ENCODE results near the gene TCEAL9.

The TCEAL9 gene

GRCh38 chrX:103396660-103397059 lies 40.4 kb downstream of the TCEAL9 start:
- Histone ChIP-seq H3K27ac (ENCODE audit: low read depth, low read length) (no peak overlapping the region), H3K4me1 (ENCODE audit: control insufficient read depth, insufficient read depth, low read length) (no peaks in the 10 kb centered on the region), H3K9ac (ENCODE audit: low read depth, low read length) (no peak overlapping the region), H3K9me3 (ENCODE audit: control insufficient read depth, insufficient read depth, low read length) (no peaks in the 10 kb centered on the region), H3K36me3 (ENCODE audit: control insufficient read depth, insufficient read depth, low read length) (no peaks in the 10 kb centered on the region), H3K4me3 (ENCODE audit: low read depth, low read length) (no peak overlapping the region), H3K27me3 (ENCODE audit: control insufficient read depth, insufficient read depth, low read length) (peaks cover 49% of the 10 kb centered on the region)

DNA sequence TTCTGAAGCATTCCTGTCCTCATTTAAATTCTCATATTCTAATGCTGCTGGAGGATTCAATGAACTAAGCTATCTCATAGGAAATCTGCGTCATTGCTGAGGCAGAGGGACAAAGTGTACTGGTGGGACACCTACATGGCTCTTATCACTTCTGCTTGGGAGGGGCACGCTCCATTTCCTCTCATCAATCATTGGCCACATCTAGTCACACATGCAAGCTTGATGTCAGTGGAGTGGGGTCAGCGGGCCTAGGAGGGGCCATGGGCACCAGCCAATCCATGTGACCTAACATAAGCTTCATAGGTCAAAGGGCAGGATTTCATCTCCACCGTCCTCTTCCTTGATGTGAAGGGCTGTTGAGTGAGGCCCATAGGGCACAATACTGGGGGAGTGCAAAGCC lies 41.4 kb downstream of the TCEAL9 start:
- H3K9ac ChIP-seq (ENCODE audit: low read depth, low read length), result no peak overlapping the region

GRCh38 chrX:103398421-103398864 lies 42.1 kb downstream of the TCEAL9 start:
- H3K4me3 ChIP-seq (ENCODE audit: low read depth, low read length), result no peak overlapping the region
- H3K27me3 ChIP-seq (ENCODE audit: control insufficient read depth, insufficient read depth, low read length), result peaks cover 65% of the 10 kb centered on the region
- H3K9ac ChIP-seq (ENCODE audit: low read depth, low read length), result no peak overlapping the region
- no peak overlapping the region for H3K27ac ChIP-seq (ENCODE audit: low read depth, low read length)
- no peaks in the 10 kb centered on the region for H3K9me3 ChIP-seq (ENCODE audit: control insufficient read depth, insufficient read depth, low read length)
- H3K4me1 ChIP-seq (ENCODE audit: control insufficient read depth, insufficient read depth, low read length), result no peaks in the 10 kb centered on the region
- no peaks in the 10 kb centered on the region for H3K36me3 ChIP-seq (ENCODE audit: control insufficient read depth, insufficient read depth, low read length)

More for the DNA sequence above, 41.4 kb downstream of the TCEAL9 start:
- H3K36me3 ChIP-seq (ENCODE audit: control insufficient read depth, insufficient read depth, low read length), result no peaks in the 10 kb centered on the region
- no peaks in the 10 kb centered on the region for H3K4me1 ChIP-seq (ENCODE audit: control insufficient read depth, insufficient read depth, low read length)
- no peak overlapping the region for H3K4me3 ChIP-seq (ENCODE audit: low read depth, low read length)
- H3K9me3 ChIP-seq (ENCODE audit: control insufficient read depth, insufficient read depth, low read length), result no peaks in the 10 kb centered on the region
- H3K27me3 ChIP-seq (ENCODE audit: control insufficient read depth, insufficient read depth, low read length), result peaks cover 59% of the 10 kb centered on the region
- H3K27ac ChIP-seq (ENCODE audit: low read depth, low read length), result no peak overlapping the region

- no peak overlapping the region for H3K27ac ChIP-seq (ENCODE audit: low read depth, low read length)
- H3K36me3 ChIP-seq (ENCODE audit: control insufficient read depth, insufficient read depth, low read length), result no peaks in the 10 kb centered on the region
- peaks cover 3% of the 10 kb centered on the region for H3K4me1 ChIP-seq (ENCODE audit: control insufficient read depth, insufficient read depth, low read length)
- H3K4me3 ChIP-seq (ENCODE audit: low read depth, low read length), result no peak overlapping the region
- H3K9me3 ChIP-seq (ENCODE audit: control insufficient read depth, insufficient read depth, low read length), result no peaks in the 10 kb centered on the region
- H3K9ac ChIP-seq (ENCODE audit: low read depth, low read length), result no peak overlapping the region
- peaks cover 58% of the 10 kb centered on the region for H3K27me3 ChIP-seq (ENCODE audit: control insufficient read depth, insufficient read depth, low read length)
Measured at GRCh38 chrX:103399744-103400143, 43.4 kb downstream of the TCEAL9 start.

GRCh38 chrX:103400931-103401330 lies 44.6 kb downstream of the TCEAL9 start:
- Histone ChIP-seq H3K4me1 (ENCODE audit: control insufficient read depth, insufficient read depth, low read length) (peaks cover 8% of the 10 kb centered on the region), H3K9me3 (ENCODE audit: control insufficient read depth, insufficient read depth, low read length) (no peaks in the 10 kb centered on the region), H3K27ac (ENCODE audit: low read depth, low read length) (no peak overlapping the region), H3K4me3 (ENCODE audit: low read depth, low read length) (no peak overlapping the region), H3K36me3 (ENCODE audit: control insufficient read depth, insufficient read depth, low read length) (no peaks in the 10 kb centered on the region), H3K27me3 (ENCODE audit: control insufficient read depth, insufficient read depth, low read length) (peaks cover 61% of the 10 kb centered on the region), H3K9ac (ENCODE audit: low read depth, low read length) (no peak overlapping the region)

- Histone ChIP-seq H3K36me3 (ENCODE audit: control insufficient read depth, insufficient read depth, low read length) (peaks cover 13% of the 10 kb centered on the region; the same call in 1 of the 2 replicates), H3K4me3 (ENCODE audit: low read depth, low read length) (peak overlapping the region; percentile 81), H3K27me3 (ENCODE audit: control insufficient read depth, insufficient read depth, low read length) (peaks cover 42% of the 10 kb centered on the region), H3K4me1 (ENCODE audit: control insufficient read depth, insufficient read depth, low read length) (peaks cover 8% of the 10 kb centered on the region), H3K27ac (ENCODE audit: low read depth, low read length) (peak overlapping the region; percentile 45), H3K9ac (ENCODE audit: low read depth, low read length) (peak overlapping the region; percentile 74), H3K9me3 (ENCODE audit: control insufficient read depth, insufficient read depth, low read length) (no peaks in the 10 kb centered on the region)
Measured at GRCh38 chrX:103404231-103405008, 48.1 kb downstream of the TCEAL9 start.

- Histone ChIP-seq H3K27me3 (ENCODE audit: control insufficient read depth, insufficient read depth, low read length) (peaks cover 36% of the 10 kb centered on the region), H3K9me3 (ENCODE audit: control insufficient read depth, insufficient read depth, low read length) (no peaks in the 10 kb centered on the region), H3K4me3 (ENCODE audit: low read depth, low read length) (peak overlapping the region; percentile 81), H3K27ac (ENCODE audit: low read depth, low read length) (peak overlapping the region; percentile 45), H3K4me1 (ENCODE audit: control insufficient read depth, insufficient read depth, low read length) (peaks cover 8% of the 10 kb centered on the region), H3K9ac (ENCODE audit: low read depth, low read length) (peak overlapping the region; percentile 74), H3K36me3 (ENCODE audit: control insufficient read depth, insufficient read depth, low read length) (peaks cover 17% of the 10 kb centered on the region; the same call in 1 of the 2 replicates)
Measured at GRCh38 chrX:103405009-103405333, 48.7 kb downstream of the TCEAL9 start.

DNA sequence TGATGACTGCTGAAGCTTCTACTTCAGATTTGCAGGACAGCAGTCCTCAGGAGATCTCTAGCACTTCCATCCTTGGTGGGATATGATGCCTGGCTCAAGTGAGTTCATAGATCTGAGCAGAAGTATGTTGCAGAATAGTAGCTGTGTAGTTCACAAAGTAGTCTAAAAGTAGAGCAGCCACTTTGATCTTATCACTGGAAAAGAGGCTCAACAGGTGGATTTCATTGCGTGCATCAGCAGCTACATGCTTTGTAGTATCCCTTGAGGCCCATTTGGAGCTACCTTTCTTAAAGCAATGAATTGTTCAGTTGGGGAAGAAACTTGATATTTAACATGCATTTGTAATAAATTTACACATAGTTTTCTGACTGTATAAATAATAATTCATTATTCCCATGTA lies 50.0 kb downstream of the TCEAL9 start:
- Histone ChIP-seq H3K27ac (ENCODE audit: low read depth, low read length) (no peak overlapping the region), H3K9ac (ENCODE audit: low read depth, low read length) (no peak overlapping the region), H3K4me3 (ENCODE audit: low read depth, low read length) (no peak overlapping the region), H3K27me3 (ENCODE audit: control insufficient read depth, insufficient read depth, low read length) (peaks cover 24% of the 10 kb centered on the region), H3K9me3 (ENCODE audit: control insufficient read depth, insufficient read depth, low read length) (no peaks in the 10 kb centered on the region), H3K36me3 (ENCODE audit: control insufficient read depth, insufficient read depth, low read length) (peaks cover 22% of the 10 kb centered on the region; the same call in 1 of the 2 replicates), H3K4me1 (ENCODE audit: control insufficient read depth, insufficient read depth, low read length) (peaks cover 8% of the 10 kb centered on the region)

DNA sequence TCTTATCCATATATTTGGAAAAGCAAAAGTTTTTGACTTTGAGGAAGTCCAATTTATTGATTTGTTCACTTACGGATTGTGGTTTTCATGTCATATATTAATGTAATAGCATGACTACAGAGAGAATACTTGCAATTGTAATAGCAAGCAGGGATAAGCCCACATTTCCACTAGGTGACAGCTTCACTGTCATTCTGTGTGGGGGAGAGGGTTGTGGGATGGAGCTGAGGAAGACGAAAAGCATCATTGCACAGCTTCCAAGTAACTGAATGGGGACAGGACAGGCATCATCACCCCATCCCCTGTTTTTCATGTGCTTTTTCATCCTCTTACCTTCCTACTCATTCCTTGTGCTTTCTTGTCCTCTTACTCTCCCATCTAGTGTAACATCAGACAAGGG lies 51.5 kb downstream of the TCEAL9 start:
- H3K9ac ChIP-seq (ENCODE audit: low read depth, low read length), result no peak overlapping the region
- H3K27me3 ChIP-seq (ENCODE audit: control insufficient read depth, insufficient read depth, low read length), result peaks cover 8% of the 10 kb centered on the region
- H3K9me3 ChIP-seq (ENCODE audit: control insufficient read depth, insufficient read depth, low read length), result no peaks in the 10 kb centered on the region
- no peak overlapping the region for H3K4me3 ChIP-seq (ENCODE audit: low read depth, low read length)
- H3K4me1 ChIP-seq (ENCODE audit: control insufficient read depth, insufficient read depth, low read length), result peaks cover 8% of the 10 kb centered on the region
- H3K36me3 ChIP-seq (ENCODE audit: control insufficient read depth, insufficient read depth, low read length), result peaks cover 25% of the 10 kb centered on the region; the same call in 1 of the 2 replicates
- H3K27ac ChIP-seq (ENCODE audit: low read depth, low read length), result no peak overlapping the region

Measured in HUES48 (cell line).